ENCODE results near the gene BRWD1.

The BRWD1 gene

GRCh38 chr21:39175665-39176064 is 137.8 kb downstream of the BRWD1 start:
- in situ Hi-C loops (cut with MboI; ENCODE audit: low sequenced_read_pairs, unreplicated experiment), result loop anchor here (25.0 kb wide), 1 partner anchor 212 kb away; a partner anchor contains a TSS
- DNase-seq (ENCODE audit: low spot score), result no peak
- no peak for TF ChIP-seq CTCF (IDR thresholded peaks at IDR 0.05; ENCODE audit: borderline replicate concordance, control extremely low read depth, extremely low read depth, insufficient read depth, missing control alignments)

- TF ChIP-seq CTCF (IDR thresholded peaks at IDR 0.05; ENCODE audit: borderline replicate concordance, control extremely low read depth, extremely low read depth, insufficient read depth, missing control alignments), result no peak
- DNase-seq (ENCODE audit: low spot score), result no peak
- in situ Hi-C loops (cut with MboI; ENCODE audit: low sequenced_read_pairs, unreplicated experiment), result loop anchor here (25.0 kb wide), 1 partner anchor 212 kb away; a partner anchor contains a TSS
Observed at GRCh38 chr21:39175154-39175553, 138.3 kb downstream of the BRWD1 start.

- no peak for DNase-seq (ENCODE audit: low spot score)
- no peak for TF ChIP-seq CTCF (IDR thresholded peaks at IDR 0.05; ENCODE audit: borderline replicate concordance, control extremely low read depth, extremely low read depth, insufficient read depth, missing control alignments)
- in situ Hi-C loops (cut with MboI; ENCODE audit: low sequenced_read_pairs, unreplicated experiment), result no loop called here
Observed at GRCh38 chr21:39173716-39174680, 139.4 kb downstream of the BRWD1 start.

GRCh38 chr21:39169906-39170305 is 143.5 kb downstream of the BRWD1 start:
- in situ Hi-C loops (cut with MboI; ENCODE audit: low sequenced_read_pairs, unreplicated experiment), result no loop called here
- TF ChIP-seq CTCF (IDR thresholded peaks at IDR 0.05; ENCODE audit: borderline replicate concordance, control extremely low read depth, extremely low read depth, insufficient read depth, missing control alignments), result no peak

GRCh38 chr21:39168800-39169199 is 144.6 kb downstream of the BRWD1 start:
- in situ Hi-C loops (cut with MboI; ENCODE audit: low sequenced_read_pairs, unreplicated experiment), result no loop called here
- TF ChIP-seq CTCF (IDR thresholded peaks at IDR 0.05; ENCODE audit: borderline replicate concordance, control extremely low read depth, extremely low read depth, insufficient read depth, missing control alignments), result no peak
- no peak for DNase-seq (ENCODE audit: low spot score)

More at GRCh38 chr21:39169906-39170305, 143.5 kb downstream of the BRWD1 start:
- no peak for DNase-seq (ENCODE audit: low spot score)

GRCh38 chr21:39164523-39164922 is 148.9 kb downstream of the BRWD1 start:
- no peak for TF ChIP-seq CTCF (IDR thresholded peaks at IDR 0.05; ENCODE audit: borderline replicate concordance, control extremely low read depth, extremely low read depth, insufficient read depth, missing control alignments)
- in situ Hi-C loops (cut with MboI; ENCODE audit: low sequenced_read_pairs, unreplicated experiment), result no loop called here
- DNase-seq (ENCODE audit: low spot score), result no peak

Measured in GM13976 (cell line).